Stimulated activated CD8-positive, alpha-beta memory T cell treated with anti-CD3 and anti-CD28 coated beads, Interleukin-4, amount 100 ng/mL, for 48 hours (primary cell): ENCODE measurements around the gene AMPD3.
A peak's percentile ranks its signal among the peaks of the same experiment; 100 is the strongest.

Experiments
- DNase-seq: peaks from one replicate; pipeline ENCODE4 v3.0.0-alpha.2; 2020

AMPD3 gene

GRCh38 chr11:10490032-10490397, 35.0 kb downstream of the AMPD3 start:
- no peak for DNase-seq

- no peak for DNase-seq
Observed at GRCh38 chr11:10490398-10491241, 35.6 kb downstream of the AMPD3 start.

- no peak for DNase-seq
Observed at GRCh38 chr11:10492084-10492483, 37.0 kb downstream of the AMPD3 start.

GRCh38 chr11:10493041-10493663, 38.1 kb downstream of the AMPD3 start:
- DNase-seq = peak; percentile 10

GRCh38 chr11:10494636-10495463, 39.8 kb downstream of the AMPD3 start:
- peak; percentile 17 for DNase-seq

- no peak for DNase-seq
Observed at GRCh38 chr11:10495464-10495786, 40.4 kb downstream of the AMPD3 start.

- DNase-seq = no peak
Observed at GRCh38 chr11:10496296-10496936, 41.4 kb downstream of the AMPD3 start.

GRCh38 chr11:10497371-10498021, 42.4 kb downstream of the AMPD3 start:
- DNase-seq = no peak

- DNase-seq = no peak
Observed at GRCh38 chr11:10498022-10498400, 42.9 kb downstream of the AMPD3 start.

GRCh38 chr11:10498426-10499250, 43.6 kb downstream of the AMPD3 start:
- no peak for DNase-seq

GRCh38 chr11:10499452-10499851, 44.4 kb downstream of the AMPD3 start:
- DNase-seq = no peak

- DNase-seq = no peak
Observed at GRCh38 chr11:10499874-10500601, 45.0 kb downstream of the AMPD3 start.

GRCh38 chr11:10500757-10501684, 46.0 kb downstream of the AMPD3 start:
- DNase-seq = no peak

- no peak for DNase-seq
Observed at GRCh38 chr11:10502065-10502680, 47.1 kb downstream of the AMPD3 start.

- DNase-seq = no peak
Observed at GRCh38 chr11:10502770-10503169, 47.7 kb downstream of the AMPD3 start.

- DNase-seq = no peak
Observed at GRCh38 chr11:10503221-10503620, 48.2 kb downstream of the AMPD3 start.

GRCh38 chr11:10503777-10504480, 48.9 kb downstream of the AMPD3 start:
- DNase-seq = no peak

- no peak for DNase-seq
Observed at GRCh38 chr11:10504490-10504889, 49.4 kb downstream of the AMPD3 start.
